ENCODE results near the gene COG1.

Gene COG1

DNA sequence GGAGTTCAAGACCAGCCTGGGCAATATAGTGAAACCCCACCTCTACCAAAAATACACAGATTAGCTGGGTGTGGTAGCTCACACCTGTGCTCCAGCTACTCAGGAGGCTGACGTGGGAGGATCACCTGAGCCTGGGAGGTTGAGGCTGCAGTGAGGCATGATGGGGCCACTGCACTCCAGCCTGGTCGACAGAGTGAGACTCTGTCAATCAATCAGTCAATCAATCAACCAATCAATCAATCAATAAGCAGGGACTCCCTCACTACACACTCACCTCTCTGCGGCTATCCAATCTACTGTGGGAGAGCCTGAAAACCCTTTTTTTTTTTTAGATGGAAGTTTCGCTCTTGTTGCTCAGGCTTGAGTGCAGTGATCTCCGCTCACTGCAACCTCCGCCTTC is 37.2 kb downstream of the COG1 start:
- DNase-seq = no peak

DNA sequence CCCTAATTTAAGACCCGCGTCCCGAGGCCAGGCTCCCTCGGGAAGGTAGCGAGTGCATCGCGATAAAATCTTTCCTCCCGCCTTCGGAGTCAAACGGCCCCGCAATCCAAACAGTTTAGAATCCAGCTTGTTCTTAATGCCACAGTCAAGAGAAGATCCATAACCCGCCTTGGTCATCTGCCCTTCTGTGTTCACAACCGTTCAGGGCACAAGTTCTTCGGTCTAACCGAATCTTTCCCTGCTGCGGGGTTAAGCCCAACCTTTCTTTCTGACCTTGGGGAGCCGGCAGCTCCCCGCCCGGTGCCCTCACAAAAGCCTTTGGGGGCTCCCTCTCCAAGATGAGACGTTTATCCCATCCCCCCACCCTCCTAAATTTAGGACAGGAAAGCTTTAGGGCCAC is 38.5 kb downstream of the COG1 start:
- no peak for DNase-seq

DNA sequence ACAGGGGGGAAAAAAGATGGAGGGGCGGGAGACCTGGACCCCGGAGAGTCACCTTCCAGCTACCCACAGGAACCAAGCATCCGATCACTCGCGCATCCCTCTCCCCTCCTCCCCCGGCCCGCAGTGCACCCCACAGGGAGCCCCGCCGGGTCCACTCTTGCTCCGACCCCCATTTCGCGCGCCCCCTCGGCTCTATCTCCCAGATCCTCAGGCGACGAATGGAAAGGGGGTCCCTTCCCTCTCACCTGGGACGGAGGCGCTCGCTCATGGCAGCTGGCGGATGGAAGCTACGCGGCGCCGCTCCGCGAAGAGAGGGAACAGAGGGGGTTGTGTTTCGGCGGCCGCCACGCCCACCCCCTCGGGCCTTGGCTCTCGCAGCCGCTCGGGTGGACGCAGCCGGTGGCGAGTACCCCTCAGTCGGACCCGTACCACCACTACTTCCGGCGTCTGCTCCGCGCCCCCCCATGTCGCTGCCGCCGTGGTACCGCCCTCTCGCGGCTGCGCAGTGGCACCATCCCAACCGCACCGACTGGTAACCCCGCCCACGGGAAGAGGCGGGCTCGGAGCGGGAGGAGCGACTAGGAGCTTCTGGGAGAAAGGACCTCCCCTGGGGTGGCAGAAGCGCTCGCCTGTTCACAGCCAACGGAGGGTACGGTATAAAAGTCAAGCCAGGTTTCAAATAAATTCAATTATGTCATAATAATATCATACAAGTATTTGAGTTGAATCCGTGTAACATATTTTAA is 39.2 kb downstream of the COG1 start:
- peak; percentile 95 for DNase-seq

DNA sequence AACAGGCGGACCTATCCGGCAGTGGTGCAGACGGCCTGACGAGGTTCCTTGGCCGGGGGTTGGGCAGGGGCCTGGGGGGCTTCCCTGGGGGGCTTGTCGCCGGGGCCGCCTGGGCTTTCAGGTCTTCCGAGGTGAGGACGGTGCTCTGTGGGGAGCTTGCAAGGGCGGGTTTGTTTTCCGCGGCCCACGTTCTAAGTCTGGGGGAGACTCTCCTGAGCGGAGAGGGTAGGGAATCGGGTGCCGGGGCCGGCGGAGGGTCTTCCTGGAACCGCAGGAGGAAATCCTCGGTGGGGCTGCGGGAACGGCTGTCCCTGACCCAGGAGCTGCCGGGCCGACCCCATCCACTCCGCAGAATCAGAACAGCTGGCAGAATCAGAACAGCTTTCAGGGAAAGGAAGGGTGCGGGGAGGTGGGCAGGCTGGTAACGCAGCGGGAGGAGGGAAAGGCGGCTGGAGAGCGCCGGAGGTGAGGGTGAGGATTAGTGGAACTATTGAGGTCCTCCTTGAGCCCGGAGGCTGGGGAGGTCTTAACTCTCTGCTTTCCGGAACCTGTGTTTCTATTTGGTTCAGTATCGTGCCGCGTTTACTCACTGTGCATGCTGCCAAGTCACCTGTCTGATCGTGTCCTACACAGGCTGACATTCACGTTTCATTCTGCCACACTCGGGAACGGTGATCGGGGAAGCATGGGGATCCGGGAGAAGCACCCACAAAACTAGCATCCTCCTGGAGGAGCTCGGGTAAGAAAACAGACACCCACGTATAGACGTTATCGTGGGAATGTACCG is 39.9 kb downstream of the COG1 start:
- DNase-seq = peak; percentile 16

DNA sequence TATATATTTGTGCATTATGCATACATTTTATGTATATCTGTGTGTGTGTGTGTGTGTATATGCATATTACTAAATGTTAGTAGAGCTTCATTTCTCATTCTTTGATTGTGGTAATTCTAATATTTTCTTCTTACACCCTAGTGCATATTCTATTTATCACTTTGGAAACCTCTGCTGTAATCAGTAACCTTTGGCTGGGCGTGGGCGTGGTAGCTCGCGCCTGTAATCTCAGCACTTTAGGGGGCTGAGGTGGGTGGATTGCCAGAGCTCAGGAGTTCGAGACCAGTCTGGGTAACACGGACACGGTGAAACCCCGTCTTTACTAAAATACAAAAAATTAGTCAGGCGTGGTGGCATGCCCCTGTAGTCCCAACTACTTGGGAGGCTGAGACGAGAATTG is 41.9 kb downstream of the COG1 start:
- no peak for DNase-seq

DNA sequence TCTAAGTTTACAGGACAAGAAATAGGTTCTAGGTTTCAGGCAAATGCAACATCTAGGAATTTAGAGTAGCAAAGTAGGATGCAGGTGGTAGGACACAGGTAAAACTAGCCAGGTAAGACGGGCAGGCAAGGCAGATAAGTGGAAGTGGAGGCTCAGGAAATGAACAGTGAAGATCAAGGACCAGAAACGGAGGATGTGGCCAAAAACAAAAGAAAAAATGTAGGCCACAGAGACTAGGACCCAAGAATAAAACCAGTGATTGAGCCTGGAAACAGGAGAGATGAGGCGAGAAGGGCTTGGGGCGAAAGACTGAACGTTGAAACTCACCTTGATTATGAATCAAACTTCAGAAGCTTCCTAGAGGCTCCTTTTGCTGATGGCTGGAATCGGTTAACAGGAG is 44.9 kb downstream of the COG1 start:
- DNase-seq = no peak

DNA sequence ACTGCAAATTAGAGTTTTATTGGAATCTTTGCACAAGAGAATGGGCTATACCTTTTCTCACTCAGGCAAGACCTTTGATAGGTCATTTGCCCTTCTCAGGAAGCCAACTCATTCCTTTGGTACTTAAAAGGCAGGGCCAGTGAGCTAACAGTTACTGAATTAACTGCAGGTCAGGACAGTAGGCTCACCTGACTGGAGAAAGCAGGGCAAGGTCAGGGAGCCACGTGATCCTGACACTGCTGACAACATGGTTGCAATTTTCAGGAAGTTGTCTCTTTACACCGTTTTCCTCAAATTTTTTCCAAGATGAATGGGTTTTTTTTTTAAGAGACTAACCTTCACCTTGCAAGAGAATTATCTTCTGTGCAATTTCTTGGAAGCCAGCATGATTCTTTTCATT is 47.7 kb downstream of the COG1 start:
- no peak for DNase-seq

DNA sequence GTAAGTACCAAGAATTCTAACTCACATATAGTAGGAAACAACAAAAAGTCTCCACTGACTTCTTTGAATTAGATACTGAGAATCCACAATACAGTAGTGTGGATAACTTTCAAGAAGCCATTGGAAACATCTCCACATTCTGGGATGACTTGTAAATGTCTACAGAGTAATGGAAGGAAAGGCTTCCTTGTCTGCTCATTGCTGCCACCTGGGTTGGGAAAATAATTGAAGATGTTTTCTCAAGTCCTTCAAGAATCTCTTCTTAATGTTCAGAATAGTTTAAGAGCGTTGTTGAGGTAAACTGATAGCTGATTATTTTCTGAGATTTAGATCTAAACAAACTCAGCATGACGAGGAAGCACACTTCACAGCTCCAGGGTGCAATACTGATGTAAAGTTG is 54.9 kb downstream of the COG1 start:
- DNase-seq = no peak

DNA sequence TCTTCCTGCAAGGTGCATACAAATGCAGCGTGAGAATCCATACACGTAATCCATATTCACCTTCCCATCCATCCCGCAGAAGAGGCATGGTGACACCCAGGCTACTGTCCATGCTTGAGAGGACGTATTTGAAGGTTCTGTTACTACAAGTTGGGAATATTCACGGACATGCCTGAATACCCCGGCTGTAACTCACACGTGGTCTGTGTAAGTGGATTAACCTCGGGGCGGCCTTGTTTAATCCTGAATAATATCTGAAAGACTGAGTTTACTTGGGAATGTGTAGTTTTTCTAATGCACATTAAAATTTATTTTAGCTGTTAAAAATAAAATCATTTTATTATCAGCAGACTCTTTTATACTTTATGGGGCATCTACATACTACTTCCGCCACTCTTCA is 55.7 kb downstream of the COG1 start:
- no peak for DNase-seq

DNA sequence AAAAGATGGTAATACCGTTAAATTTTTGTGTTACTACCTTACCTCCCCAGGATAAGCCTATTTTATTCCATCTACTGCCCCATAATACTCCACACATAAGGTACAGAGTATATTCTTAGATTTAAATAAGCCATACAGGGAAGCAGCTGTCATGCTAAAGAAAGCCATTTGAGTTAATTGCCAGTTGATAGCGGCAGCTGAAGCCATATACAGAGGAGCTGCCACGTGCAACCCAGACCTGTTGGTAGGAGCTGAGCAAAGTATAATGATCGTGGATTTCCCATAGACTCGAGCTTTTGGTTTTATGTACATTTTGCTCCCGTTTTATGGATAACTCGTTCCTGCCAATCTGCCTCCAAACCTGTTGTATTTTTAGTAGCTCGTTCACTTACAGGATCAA is 56.8 kb downstream of the COG1 start:
- no peak for DNase-seq

DNA sequence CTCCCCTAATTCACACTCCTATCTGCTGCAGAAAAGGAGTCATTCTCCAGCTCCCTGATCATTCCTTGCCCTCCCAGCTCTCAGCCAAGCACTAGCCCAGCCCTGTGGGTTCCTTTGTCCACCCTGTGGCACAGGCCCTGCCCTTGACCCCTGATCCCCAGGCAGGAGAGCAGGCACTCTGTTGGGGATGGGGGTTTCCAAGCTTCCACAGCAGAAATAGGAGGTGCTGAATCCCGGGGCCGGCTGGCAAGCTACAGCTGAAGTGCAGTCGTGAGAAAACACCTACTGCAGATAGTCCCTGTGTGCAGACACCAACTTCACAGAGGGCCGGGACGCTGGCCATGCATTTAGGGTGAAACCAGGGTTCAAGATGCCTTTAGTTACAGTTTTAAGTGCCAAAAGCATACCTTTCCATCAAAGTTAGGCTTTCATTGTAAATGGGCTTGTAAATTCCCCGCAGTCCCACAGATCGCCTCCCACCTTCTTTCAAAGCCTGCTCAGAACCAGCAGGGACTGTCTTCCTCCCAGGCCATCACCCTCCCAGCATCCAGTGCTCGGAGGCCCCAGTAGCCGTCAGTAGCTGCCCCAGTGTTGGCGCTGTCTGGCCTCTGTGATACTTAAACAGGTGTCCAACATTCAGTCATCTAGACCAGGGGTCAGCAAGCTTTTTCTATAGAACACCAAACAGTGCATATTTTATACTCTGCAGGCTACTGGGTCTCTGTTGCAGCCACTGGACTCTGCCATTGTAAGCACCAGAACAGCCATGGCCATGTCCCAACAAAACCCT is 58.2 kb downstream of the COG1 start:
- no peak for DNase-seq

DNA sequence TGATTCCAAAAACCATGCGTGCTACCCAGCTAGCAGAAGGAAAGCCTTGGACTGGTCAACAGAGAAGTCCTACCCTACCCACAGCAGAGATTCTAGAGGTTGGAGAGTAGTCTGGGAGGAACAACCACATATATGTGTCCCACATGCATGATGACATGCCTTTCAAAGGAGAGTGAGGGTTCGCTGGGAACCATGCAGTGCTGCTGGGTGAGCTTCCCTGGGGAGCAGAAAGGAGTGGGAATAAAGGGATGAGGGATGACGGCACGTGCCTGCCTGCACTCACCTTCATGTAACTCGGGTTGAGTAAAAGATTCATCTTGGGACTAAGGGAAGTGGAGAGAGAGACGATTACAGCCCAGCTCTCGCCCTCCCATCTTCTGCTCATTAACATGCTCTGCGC is 59.0 kb downstream of the COG1 start:
- no peak for DNase-seq

DNA sequence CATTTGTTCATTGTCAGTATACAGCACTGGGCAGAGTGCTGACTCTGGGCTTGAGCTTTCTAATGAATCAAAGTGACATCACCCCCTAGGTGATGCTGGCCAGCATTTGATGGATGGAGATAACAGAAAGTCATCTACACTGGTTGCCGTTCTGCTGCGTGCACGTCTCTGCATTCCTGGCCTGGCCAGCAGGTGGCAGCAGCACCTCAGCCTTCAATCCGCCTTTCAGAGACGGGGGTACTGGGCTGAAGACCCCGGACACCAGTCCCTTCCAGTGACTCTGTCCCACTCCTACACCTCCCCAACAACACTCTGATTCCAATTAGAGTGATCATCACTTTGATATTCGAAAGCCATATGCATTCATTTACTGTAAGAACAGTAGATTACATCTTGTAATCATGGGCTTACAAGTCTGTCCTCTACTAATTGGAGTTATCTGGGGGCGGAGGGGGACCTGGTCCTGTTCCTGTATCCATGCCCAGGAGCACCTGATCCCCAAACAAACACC is 62.9 kb downstream of the COG1 start:
- DNase-seq = peak; percentile 54

DNA sequence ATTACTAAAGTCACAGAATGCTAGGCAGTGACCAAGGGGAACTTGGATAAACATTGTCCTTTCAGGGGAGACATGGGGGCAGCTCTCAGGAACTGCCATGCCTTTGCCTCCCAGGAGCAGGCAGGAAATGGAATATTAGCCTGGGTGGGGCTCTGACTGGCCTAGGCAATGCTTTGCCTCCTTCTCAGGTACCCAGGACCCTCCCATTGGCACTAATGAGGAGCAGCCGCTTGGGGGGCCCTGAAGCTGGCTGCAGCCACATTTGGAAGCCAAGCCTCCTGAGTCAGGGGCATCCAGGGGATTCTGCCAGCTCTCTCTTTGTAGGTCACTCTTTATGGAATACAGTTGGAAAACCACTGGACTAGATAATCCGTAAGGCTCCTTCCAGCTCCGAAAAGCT is 63.4 kb downstream of the COG1 start:
- no peak for DNase-seq

DNA sequence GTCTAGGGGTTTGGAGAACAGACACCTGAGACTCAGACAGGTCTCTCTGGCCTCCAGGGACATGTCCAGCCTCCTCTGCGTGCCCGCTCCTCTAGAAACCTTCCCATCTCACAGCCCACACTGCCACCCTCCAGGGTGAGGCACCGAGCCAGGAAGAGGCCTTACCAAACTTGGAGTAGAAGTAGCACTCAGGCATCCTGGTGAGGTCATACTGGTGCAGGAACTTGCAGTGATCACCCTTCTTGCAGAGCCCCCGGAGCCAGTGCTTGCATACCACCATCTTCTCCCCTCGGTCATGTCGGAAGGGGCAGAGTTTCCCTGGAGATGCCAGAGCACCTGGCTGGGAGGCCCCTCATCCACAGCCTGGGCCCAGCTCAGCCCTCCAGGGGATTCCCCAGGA is 64.7 kb downstream of the COG1 start:
- no peak for DNase-seq
